ENCODE data around the gene FDX2. TPM values are rescaled to one million over a fixed set of nuclear protein-coding genes. Genes with fewer than 3 reads are reported as not detected.
A peak's percentile ranks its signal among the peaks of the same experiment; 100 is the strongest.

The FDX2 gene
- total and polyA plus RNA-seq, 9 donors: 2.5 to 23.6 (median 13.2) TPM

DNA sequence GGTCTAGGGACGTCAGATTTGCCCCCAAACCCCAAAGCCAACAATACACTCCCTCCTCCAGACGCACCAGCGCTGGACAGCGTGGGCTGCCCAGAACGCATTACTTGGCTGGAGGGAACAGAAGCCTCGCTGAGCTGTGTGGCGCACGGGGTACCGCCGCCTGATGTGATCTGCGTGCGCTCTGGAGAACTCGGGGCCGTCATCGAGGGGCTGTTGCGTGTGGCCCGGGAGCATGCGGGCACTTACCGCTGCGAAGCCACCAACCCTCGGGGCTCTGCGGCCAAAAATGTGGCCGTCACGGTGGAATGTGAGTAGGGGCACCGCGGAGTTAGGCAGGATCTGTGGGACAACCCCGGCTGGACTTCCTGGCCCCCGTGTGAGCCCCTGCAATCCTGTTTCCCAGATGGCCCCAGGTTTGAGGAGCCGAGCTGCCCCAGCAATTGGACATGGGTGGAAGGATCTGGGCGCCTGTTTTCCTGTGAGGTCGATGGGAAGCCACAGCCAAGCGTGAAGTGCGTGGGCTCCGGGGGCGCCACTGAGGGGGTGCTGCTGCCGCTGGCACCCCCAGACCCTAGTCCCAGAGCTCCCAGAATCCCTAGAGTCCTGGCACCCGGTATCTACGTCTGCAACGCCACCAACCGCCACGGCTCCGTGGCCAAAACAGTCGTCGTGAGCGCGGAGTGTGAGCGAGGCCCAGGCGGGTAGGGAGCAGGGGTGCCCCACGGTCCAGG is 22.0 kb downstream of the FDX2 start:
- TF ChIP-seq EP300 (IDR thresholded peaks at IDR 0.05): no peak
- DNase-seq: no peak
- peaks cover 6% of the 10 kb centered on the region for H3K27me3 ChIP-seq
- intact Hi-C loops (cut with DNase I): no loop called here
- H3K4me1 ChIP-seq (ENCODE audit: insufficient read depth): peaks cover 17% of the 10 kb centered on the region
- no peak overlapping the region for H3K27ac ChIP-seq
- H3K36me3 ChIP-seq: no peaks in the 10 kb centered on the region
- no peak overlapping the region for H3K4me3 ChIP-seq
- no peaks in the 10 kb centered on the region for H3K9me3 ChIP-seq
- 12 to 48% (median 17%) methylated on average over 46 to 49 of the region's 49 CpGs for WGBS, 3 donors

- peaks cover 21% of the 10 kb centered on the region for H3K4me1 ChIP-seq (ENCODE audit: insufficient read depth)
These were observed 22.8 kb downstream of the FDX2 start for GRCh38 chr19:10292789-10293636.

GRCh38 chr19:10292206-10292788 is 23.5 kb downstream of the FDX2 start:
- Histone ChIP-seq H3K9me3 (no peaks in the 10 kb centered on the region), H3K4me3 (peak overlapping the region; percentile 4), H3K27me3 (peaks cover 6% of the 10 kb centered on the region), H3K27ac (no peak overlapping the region), H3K36me3 (no peaks in the 10 kb centered on the region), H3K4me1 (ENCODE audit: insufficient read depth) (peaks cover 21% of the 10 kb centered on the region)
- no peak for TF ChIP-seq EP300 (IDR thresholded peaks at IDR 0.05)
- no peak for TF ChIP-seq POLR2A (IDR thresholded peaks at IDR 0.05)
- TF ChIP-seq, protein P1, sequence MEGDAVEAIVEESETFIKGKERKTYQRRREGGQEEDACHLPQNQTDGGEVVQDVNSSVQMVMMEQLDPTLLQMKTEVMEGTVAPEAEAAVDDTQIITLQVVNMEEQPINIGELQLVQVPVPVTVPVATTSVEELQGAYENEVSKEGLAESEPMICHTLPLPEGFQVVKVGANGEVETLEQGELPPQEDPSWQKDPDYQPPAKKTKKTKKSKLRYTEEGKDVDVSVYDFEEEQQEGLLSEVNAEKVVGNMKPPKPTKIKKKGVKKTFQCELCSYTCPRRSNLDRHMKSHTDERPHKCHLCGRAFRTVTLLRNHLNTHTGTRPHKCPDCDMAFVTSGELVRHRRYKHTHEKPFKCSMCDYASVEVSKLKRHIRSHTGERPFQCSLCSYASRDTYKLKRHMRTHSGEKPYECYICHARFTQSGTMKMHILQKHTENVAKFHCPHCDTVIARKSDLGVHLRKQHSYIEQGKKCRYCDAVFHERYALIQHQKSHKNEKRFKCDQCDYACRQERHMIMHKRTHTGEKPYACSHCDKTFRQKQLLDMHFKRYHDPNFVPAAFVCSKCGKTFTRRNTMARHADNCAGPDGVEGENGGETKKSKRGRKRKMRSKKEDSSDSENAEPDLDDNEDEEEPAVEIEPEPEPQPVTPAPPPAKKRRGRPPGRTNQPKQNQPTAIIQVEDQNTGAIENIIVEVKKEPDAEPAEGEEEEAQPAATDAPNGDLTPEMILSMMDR (IDR thresholded peaks at IDR 0.05): no peak
- WGBS, 3 donors: 1 to 2% (median 2%) methylated on average over 22 to 45 of the region's 45 CpGs
- intact Hi-C loops (cut with DNase I): no loop called here
- DNase-seq: peak; percentile 59 to 85 (median 66)

More at GRCh38 chr19:10292789-10293636, 22.8 kb downstream of the FDX2 start:
- intact Hi-C loops (cut with DNase I): no loop called here
- H3K4me3 ChIP-seq: no peak overlapping the region
- H3K27ac ChIP-seq: no peak overlapping the region
- H3K36me3 ChIP-seq: no peaks in the 10 kb centered on the region
- H3K27me3 ChIP-seq: peaks cover 6% of the 10 kb centered on the region
- no peak for TF ChIP-seq POLR2A (IDR thresholded peaks at IDR 0.05)
- TF ChIP-seq, protein P1 (IDR thresholded peaks at IDR 0.05): no peak
- TF ChIP-seq EP300 (IDR thresholded peaks at IDR 0.05): no peak
- H3K9me3 ChIP-seq: no peaks in the 10 kb centered on the region
- 5 to 16% (median 7%) methylated on average over 56 of the region's 56 CpGs for WGBS, 3 donors
- DNase-seq: peak in 1 of 5 donors; percentile 66

- no peaks in the 10 kb centered on the region for H3K36me3 ChIP-seq
- peak overlapping the region; percentile 24 for H3K4me3 ChIP-seq
- no peak overlapping the region for H3K27ac ChIP-seq
- DNase-seq: no peak
- peaks cover 6% of the 10 kb centered on the region for H3K27me3 ChIP-seq
- H3K4me1 ChIP-seq (ENCODE audit: insufficient read depth): peaks cover 21% of the 10 kb centered on the region
- H3K9me3 ChIP-seq: no peaks in the 10 kb centered on the region
- intact Hi-C loops (cut with DNase I): no loop called here
- 1 to 3% (median 1%) methylated on average over 24 to 49 of the region's 49 CpGs for WGBS, 3 donors
- no peak for TF ChIP-seq POLR2A (IDR thresholded peaks at IDR 0.05)
- no peak for TF ChIP-seq EP300 (IDR thresholded peaks at IDR 0.05)
- TF ChIP-seq, protein P1 (IDR thresholded peaks at IDR 0.05): no peak
These were observed 24.1 kb downstream of the FDX2 start for GRCh38 chr19:10291554-10292205.

Data from ovary (tissue), 9 donors.